Brain pericyte (primary cell): ENCODE results near the gene ADCK2.
"Not testable (repeated sequence)": the region's sequence is repeated elsewhere in the genome, so short reads cannot be mapped to it uniquely, and the experiment has no call there.

ENCODE experiments used
- DNase-seq: peaks from one replicate; pipeline ENCODE4 v3.0.0-alpha.2; 2012; ENCODE audit warnings: low read depth, low spot score

ADCK2 gene

DNA sequence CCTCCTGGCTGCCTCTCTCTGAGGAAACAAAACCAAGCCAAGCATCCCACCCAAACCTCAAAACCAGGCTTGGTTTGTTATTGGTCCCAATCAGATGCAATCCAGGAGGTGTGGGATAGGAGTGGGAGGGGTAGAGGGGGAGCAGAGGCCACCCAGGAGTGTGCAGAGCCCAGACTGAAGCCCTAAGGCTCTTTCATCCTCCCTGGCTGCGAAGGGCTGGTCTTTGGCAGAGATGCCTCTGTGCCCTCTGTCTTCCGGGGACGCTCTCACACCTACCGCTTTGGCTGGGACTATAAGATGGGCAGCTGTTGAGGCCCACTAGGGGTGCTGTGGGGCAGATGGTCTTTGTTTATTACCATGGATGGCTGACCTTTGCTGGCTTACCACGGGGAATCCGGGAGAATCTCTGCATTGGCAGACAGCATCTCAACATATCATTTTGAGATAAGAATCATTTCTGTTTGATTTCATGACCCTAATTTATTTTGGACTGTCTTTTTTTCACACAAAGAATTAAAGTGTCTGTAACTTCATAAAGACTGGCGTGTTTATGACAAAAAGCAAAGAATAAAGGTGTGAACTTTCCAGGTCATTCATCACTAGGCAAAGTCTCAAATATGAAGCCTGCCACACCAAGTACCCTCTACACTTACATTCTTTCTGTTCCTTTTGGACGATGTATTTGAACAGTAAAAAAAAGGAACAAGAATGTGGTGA lies 25.7 kb upstream of the ADCK2 start:
- DNase-seq: no peak

DNA sequence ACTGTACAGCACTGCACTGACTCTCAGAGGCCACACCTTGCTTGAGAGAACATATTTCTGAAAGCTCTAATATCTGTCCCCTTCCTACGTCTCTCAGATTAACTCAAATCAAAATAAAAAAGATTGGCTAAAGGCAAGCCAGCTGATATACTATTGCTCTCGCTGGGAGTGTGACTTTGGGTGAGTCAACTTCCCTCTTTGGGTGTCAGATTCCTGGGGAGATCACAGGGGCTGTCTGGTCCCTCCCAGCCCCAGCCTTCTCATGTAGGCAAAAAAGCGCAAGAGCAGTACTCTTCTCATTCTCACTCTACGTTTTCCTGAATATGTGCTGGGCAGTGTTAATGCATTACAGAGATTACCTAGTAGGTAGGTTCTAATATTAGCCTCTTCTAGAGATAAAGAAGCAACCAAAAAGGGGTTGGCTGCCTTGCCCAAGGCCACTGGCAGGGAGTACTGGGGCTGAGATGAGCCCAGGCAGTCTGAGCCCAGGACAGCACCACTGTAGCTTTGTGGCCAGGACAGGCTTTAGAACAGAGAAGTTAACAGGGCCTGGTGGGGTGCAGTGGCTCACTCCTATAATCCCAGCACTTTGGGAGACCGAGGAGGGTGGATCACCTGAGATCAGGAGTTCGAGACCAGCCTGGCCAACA lies 23.1 kb upstream of the ADCK2 start:
- DNase-seq: no peak

DNA sequence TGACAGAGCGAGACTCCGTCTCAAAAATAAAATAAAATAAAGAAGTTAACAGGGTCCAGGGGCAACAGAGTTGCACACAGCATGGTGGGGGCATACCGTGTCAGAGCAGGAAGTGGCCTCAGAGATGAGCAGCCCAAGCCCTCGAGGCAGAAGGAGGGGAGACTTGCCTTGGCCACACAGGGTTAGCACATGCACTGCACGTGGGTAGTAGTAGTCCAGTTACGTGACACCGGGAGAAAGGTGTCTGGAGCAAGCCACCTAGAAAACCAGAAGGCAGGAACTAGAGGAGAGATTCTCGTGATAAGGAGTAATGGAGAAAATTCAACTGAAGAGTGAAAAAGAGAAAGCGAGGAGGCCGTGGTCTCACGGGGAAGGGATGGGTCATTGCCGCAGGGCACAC lies 22.4 kb upstream of the ADCK2 start:
- DNase-seq: no peak

DNA sequence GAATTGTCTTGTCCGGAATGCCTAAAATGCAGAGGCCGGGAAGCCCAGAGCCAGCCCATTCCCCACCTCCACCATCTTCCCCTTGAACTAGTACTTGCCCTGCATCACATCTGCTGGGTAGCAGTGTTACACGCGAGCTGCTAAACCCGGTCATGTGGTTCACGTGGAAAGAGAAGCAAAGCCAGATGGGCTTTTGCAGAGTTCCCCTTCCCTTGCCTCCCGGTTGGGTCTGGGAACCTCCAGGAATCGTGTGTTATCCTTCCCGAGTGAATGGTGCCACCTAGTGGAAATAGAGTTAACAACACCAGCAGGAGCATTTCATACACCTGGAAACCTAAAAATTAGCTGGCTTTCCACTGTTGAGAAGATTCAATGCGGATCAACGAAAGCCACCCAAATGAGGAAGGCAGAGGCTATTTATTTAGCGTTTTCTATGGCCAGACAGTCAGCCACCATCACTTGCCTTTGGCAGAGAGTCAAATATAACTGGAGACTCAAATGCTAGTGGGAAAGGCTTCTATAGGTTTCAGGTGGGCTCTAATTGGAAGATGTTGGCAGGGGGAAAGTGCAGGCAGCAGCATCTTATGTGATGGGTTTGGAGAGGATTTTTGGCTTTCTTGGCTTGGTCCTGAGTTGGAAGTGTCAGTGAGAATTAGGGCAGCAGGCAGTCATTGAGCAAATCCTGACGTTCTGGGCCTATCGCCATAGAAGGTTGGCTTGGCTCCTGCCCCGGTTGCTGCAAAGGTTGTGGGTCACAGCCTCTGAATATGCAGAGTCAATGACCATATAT lies 19.2 kb upstream of the ADCK2 start:
- no peak for DNase-seq

DNA sequence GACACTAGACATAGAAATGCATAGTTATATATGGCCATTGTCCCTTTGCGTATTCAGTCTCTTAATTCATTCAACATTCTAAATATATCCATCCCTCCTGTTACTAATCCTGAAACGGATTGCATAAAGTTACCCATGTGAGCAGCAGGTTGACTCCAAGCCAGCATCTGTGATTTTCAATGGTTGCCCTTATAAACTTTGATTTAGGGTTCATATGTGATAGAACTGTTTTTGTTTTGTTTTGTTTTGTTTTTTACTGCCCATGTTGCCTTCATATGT lies 18.7 kb upstream of the ADCK2 start:
- DNase-seq: no peak

DNA sequence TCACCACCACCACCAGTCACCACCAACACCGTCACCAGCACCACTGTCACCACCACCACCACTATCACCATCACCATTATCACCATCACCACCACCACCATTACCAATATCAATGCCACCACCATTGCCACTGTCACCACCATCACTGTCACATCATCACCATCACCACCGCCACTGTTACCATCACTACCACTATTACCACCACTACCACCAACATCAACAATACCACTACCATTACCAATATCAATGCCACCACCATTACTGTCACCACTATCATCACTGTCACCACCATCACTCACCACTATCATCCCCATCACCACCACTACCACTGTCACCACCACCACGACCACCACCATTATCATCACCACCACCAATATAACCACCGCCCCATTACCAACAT lies 18.1 kb upstream of the ADCK2 start:
- DNase-seq: no peak

DNA sequence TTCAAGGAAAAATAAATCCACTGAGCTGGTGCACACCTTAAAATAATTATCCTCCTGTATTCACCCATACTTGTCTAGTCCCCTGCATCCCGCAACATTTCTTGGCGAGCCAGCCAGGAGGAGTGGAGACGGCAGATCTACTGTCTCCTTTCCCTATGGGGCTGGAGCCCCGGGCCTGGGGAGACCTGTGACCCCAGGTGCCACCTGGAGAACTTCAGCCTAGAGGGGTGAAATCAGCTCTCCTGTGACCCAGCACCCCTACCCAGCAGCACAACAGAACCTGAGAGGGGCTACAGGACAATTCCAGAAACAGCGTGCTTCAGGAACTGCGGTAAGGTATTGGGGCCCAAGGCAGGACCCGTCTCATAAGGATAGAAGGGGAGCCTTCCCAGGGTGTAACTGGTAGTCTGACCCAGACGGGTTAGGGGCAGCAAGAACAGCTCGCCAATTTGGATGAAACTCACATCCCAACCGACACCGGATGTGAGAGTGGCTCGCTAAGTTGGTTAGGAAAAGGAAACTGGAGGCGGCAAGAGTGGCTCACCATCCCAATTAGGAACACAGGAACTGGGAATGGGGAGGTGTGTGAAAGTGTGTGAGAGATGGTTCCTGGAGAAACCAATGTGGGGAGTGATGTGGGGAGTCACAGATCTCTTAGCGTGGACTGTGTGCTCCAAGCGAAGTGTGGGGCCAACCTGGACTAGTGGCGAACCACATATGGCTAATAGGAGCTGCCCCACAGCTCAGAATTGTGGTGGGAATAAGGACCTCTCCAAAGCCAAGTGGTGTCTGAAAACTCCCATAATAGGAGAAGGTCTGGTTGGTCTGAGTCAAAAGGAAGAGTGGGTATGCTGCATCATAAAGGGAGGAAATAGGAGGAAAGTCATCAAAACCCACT lies 17.0 kb upstream of the ADCK2 start:
- no peak for DNase-seq

DNA sequence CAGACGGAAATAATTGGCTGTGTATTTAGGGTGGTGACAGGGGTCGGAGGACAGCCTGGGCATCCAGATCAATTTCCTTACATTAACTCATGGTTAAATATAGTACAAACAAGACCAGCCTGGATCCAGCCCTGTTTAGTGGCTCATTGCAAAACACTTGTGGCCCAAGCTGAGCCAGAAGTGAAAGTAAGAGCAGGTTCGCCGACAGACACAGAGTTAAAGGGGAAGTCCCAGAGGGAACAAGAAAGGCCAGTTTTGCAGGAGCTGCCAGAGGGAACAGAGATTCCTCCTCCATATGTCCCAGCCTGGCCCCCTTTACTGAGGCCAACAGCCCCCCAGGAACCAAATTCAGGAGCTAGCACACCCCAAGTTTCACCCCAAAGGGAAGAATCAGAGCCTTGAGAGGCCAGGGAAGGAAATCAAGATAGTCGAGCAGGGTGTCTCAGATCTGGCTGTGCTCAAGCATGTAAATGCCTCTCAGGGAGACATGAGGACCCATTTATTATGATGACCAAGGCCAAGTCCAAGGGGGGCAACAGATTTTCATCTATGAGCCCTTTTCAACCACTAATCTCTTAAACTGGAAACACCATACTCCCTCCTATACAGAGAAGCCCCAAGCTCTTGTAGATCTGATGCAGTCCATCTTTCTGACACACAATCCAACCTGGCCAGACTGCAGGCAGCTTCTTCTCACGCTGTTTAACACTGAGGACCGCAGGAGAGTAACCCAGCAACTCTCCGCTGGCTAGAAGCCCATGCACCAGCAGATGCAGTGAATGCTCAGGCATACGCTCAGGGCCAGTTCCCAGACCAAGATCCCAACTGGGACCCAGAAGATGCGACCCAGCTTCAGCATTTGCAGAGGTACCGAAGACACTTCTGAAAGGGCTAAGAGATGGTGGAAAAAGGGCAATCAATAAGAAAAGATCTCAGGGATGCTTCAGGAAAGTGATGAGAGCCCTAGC lies 15.9 kb upstream of the ADCK2 start:
- DNase-seq: no peak

DNA sequence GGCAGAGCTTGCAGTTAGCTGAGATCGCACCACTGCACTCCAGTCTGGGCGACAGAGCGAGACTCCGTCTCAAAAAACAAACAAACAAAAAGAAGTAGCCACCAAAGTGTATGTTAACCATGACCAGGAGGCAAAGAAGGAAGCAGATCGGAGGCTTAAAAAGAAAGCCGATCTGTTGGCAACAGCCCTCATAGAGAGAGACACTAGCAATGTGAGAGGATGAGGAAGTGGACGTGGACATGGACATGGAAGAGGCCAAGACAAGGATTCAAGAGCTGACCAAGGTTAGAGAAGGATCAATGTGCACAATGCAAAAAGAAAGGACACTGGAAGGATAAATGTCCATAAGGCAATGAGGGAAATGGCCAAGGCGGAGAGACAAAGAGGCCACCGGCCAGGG lies 14.9 kb upstream of the ADCK2 start:
- DNase-seq: no peak

DNA sequence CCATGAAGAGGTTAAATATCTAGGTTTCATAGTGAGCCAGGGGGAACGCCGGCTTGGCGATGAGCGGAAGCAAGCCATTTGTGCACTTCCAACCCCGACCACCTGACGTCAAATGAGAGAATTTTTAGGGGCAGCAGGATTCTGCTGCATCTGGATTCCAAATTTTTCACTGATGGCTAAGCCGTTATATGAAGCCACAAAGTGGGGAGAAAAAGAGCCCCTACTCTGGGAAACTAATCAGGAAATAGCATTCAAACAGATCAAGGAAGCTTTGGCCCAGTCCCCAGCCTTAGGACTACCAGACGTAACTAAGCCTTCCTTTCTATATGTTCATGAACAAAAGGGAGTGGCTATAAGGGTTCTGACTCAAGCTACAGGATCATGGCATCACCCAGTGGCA lies 12.9 kb upstream of the ADCK2 start:
- DNase-seq: no peak

DNA sequence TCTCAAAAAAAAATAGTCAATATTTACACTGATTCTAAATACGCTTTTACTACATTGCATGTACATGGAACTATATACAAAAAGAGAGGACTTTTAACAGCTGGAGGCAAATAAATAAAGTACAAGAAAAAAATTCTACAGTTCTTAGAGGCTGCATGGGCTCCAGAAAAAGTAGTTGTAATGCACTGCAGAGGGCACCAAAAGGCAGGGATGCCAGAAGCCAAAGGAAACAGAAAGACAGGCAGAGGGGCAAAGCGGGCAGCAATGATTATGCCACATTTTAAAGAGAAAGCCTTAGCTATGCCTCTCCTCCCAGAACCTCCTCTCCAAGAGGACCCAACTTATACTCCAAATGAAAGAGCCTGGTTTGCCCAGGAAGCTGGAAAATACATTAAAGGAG lies 11.6 kb upstream of the ADCK2 start:
- DNase-seq: no peak

DNA sequence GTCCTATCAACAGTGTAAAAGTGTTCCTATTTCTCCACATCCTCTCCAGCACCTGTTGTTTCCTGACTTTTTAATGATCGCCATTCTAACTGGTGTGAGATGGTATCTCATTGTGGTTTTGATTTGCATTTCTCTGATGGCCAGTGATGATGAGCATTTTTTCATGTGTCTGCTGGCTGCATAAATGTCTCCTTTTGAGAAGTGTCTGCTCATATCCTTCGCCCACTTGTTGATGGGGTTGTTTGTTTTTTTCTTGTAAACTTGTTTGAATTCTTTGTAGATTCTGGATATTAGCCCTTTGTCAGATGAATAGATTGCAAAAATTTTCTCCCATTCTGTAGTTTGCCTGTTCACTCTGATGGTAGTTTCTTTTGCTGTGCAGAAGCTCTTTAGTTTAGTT lies 9.8 kb upstream of the ADCK2 start:
- not testable (repeated sequence) for DNase-seq

DNA sequence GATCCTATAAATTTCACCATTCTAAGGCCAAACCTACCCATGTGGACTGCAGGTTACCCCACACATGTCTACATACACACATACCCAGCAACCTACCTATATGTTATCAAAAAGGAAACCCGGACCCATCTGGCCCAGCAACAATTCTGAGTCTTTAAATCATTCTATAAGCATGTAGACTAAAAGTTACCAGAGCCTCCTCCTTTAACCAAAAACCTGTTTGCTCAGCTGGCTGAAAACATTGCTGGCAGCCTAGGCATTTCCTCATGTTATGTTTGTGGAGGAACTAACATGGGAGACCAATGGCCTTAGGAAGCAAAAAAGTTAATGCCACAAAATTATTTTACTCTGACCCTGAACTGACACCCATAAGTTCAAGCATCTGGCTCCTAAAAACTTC lies 5.3 kb upstream of the ADCK2 start:
- DNase-seq: no peak

DNA sequence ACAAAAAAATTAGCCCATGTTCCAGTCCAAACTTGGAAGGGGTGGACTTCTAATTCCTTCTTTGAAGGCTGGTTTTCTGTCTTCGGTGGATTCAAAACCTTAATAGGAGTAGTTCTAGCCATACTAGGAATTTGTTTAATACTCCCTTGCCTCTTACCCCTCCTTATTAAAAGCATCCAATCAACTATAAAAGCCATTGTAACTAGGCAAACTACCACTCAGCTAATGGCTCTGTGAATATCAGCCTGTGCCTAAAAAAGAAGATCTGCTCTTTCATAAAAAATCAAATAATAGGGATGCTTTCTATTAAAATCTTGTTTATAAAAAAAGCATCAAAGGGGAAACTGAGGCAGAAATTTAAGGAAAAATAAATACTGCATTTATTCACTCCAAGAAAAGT lies 4.1 kb upstream of the ADCK2 start:
- no peak for DNase-seq

DNA sequence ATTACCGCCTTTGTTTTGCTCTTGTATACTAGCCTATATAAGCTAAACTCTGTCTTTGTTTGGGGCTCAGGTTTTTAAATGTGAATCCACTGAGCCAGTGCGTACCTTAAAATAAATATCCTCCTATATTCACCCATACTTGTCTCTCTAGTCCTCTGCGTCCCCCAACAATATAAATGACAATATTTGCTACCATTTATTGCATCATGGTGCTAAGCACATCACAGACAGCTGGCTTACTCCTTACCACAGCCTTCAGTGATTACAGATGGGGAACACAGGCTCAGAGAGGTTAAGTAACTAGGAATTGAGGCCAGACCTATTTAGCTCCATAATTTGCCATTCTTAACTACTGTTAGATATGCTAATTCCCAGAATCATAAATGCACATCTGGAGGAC lies 3.4 kb upstream of the ADCK2 start:
- DNase-seq: no peak

DNA sequence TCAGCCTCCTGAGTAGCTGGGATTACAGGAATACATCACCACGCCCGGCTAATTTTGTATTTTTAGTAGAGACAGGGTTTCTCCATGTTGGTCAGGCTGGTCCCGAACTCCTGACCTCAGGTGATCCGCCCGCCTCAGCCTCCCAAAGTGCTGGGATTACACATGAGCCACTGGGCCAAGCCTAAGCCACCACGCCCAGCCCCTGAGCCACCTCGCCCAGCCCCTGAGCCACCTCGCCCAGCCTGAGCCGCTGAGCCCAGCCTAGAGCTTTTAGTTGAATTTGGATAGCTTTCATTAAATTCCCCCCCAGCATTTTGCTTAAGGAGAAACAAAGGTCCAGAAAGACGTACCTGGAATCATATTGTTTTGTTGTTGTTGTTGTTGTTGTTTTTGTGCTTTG lies 2.9 kb upstream of the ADCK2 start:
- not testable (repeated sequence) for DNase-seq

DNA sequence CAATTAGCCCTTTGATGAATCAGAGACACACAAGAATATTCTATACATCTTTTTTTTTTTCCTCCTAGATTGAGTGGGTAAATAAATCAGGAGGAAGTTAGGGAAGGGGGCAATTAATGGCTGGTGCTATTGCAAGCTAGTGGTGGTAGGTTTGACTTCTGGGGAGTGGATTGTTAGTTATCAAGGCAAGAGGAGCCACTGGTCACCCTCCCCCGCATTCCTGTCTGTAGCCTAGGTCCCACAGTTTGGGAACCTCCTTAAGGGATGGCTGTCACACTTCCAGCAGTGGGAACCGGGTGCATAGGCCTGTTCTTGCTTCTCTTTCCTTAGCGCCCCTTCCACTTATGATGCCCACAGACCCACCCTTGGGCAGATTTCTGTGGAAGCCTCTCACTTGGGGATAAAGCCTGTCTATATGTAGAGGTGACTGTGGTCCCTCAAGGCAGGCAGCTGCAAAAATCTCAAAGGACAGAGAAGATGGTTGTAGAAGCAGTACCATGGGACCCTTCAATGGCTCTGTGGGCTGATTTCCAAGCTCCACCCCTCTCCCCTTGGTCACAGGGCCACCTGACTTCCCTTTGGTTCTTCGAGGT lies 2.3 kb upstream of the ADCK2 start:
- DNase-seq: no peak

DNA sequence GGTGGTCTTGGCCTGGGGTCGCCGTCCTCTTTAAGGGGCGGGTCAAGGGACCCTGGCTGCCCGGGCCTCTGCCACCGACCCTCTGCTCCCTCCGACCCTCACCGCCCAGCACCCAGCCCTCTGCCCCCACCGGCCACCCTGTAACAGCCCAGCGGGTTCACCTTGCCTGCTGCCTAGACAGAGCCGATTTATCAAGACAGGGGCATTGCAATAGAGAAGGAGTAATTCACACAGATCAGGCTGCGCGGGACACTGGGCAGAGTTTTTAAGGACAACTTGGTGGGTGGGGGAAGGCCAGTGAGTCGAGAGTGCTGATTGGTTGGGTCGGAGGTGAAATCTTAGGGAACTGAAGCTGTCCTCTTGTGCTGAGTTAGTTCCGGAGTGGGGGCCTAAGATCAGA lies 779 bp upstream of the ADCK2 start:
- no peak for DNase-seq

DNA sequence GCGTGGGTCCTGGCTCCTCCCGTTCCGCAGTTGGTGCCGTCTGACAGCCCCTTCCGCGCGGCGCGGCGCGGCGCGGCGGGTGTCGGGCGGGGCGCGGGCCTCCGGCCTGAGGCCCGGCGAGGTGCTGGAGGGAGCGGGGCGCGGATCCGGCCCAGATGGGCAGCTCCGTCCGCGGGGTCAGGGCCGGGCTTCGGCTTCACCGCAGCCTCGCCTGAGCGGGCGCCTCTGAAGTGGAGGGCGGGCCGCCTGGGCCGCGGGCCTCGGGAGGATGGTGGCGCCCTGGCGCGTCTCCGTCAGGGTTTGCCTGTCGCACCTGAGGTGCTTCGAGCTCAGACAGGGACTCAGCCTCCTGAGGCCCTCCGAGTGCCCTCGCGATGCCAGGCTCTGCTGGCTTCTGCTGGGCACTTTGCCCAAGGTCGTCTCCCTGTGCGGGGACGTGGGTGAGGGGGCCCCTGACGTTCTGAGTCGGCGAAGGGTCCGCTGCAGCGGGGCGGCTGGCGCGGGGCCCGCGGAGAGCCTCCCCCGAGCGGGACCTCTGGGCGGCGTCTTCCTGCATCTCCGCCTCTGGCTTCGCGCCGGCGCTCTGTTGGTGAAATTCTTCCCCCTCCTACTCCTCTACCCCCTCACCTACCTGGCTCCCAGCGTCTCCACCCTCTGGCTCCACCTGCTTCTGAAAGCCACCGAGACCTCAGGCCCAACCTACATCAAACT lies 473 bp downstream of the ADCK2 start:
- DNase-seq: no peak

DNA sequence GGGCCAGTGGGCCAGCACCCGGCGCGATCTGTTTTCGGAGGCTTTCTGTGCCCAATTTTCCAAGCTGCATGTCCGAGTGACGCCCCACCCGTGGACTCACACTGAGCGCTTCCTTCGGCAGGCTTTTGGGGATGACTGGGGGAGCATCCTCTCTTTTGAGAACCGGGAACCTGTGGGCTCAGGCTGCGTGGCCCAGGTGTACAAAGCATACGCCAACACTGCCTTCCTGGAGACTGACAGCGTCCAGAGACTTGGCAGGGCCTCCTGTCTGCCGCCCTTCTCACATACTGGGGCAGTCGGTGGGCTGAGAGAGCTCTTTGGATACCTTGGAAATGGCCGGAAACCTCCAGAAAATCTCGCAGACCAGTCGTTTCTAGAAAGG lies 1.0 kb downstream of the ADCK2 start:
- DNase-seq: no peak
